SK-N-SH (cell line): ENCODE data around the gene C4orf33. TPM values are rescaled to one million over a fixed set of nuclear protein-coding genes. Genes with fewer than 3 reads are reported as not detected.

Experiments used
- CTCF ChIA-PET: fragments of 300-600, 350-600 bp; formaldehyde crosslinking; extraction: SDS; loops from one replicate; lab custom pipeline; 2021; lab: Yijun Ruan, JAX
- POLR2A ChIA-PET: fragments of 350-600 bp; sonication (Branson Sonifier 250); formaldehyde crosslinking; extraction: SDS; loops from one replicate; lab custom pipeline; 2020; ENCODE audit warnings: antibody characterized with exemption, inconsistent platforms; lab: Yijun Ruan, JAX
- DNase-seq: peaks from one replicate; pipeline ENCODE4 v3.0.0; 2012
- H2AFZ ChIP-seq: fragments of 200-600 bp; sonication (generic); 2 replicates; pipeline ENCODE4 v1.8.1; 2016; ENCODE audit warnings: antibody characterized with exemption, mild to moderate bottlenecking, low read depth
- H3F3A ChIP-seq: fragments of 200-600 bp; sonication (generic); replicated peaks from 2 replicates; pipeline ENCODE3; 2016; ENCODE audit warnings: antibody characterized with exemption, mild to moderate bottlenecking; ENCODE audit not compliant: insufficient read depth
- H3K27ac ChIP-seq, 2 experiments: fragments of 200-500 bp in 1 of 2; fragments of 200-600 bp in 1 of 2; sonication (Bioruptor generic) in 1 of 2; sonication (generic), shearing (Covaris generic) in 1 of 2; 2 replicates each; pipeline versions ENCODE4 v1.5.1 to v1.6.1; 2014 to 2016; ENCODE audit warnings: low read depth in 2 of 2, inconsistent platforms in 1 of 2, low read length in 1 of 2, mild to moderate bottlenecking in 1 of 2, mixed read lengths in 1 of 2
- H3K27me3 ChIP-seq: fragments of 200-600 bp; sonication (generic), shearing (Covaris generic); 2 replicates; pipeline ENCODE4 v1.6.1; 2016; ENCODE audit warnings: mixed run types; ENCODE audit not compliant: insufficient read depth
- H3K36me3 ChIP-seq, 2 experiments: fragments of 200-500 bp in 1 of 2; fragments of 200-600 bp in 1 of 2; sonication (Bioruptor generic) in 1 of 2; sonication (generic) in 1 of 2; replicated peaks in 1 of 2; 2 replicates each; pipeline versions ENCODE3 to v1.5.1; 2014 to 2016; ENCODE audit warnings: low read length in 1 of 2, mild to moderate bottlenecking in 1 of 2; ENCODE audit not compliant: insufficient read depth in 2 of 2, control insufficient read depth in 1 of 2
- H3K4me1 ChIP-seq, 2 experiments: fragments of 200-500 bp in 1 of 2; fragments of 200-600 bp in 1 of 2; sonication (Bioruptor generic) in 1 of 2; sonication (generic), shearing (Covaris generic) in 1 of 2; 2 replicates each; pipeline versions ENCODE4 v1.5.1 to v1.6.1; 2014 to 2016; ENCODE audit warnings: low read depth in 1 of 2, low read length in 1 of 2, mixed run types in 1 of 2; ENCODE audit not compliant: insufficient read depth in 2 of 2, control insufficient read depth in 1 of 2
- H3K4me2 ChIP-seq: fragments of 200-600 bp; sonication (generic), shearing (Covaris generic); 2 replicates; pipeline ENCODE4 v1.6.1; 2017; ENCODE audit warnings: mixed run types
- H3K4me3 ChIP-seq, 2 experiments: fragments of 200-500 bp in 1 of 2; fragments of 200-600 bp in 1 of 2; sonication (Bioruptor generic) in 1 of 2; sonication (generic), shearing (Covaris generic) in 1 of 2; 2 replicates each; pipeline versions ENCODE4 v1.5.1 to v1.8.1; 2014 to 2016; ENCODE audit warnings: low read depth in 2 of 2, inconsistent platforms in 1 of 2, low read length in 1 of 2, mild to moderate bottlenecking in 1 of 2, mixed read lengths in 1 of 2, moderate library complexity in 1 of 2
- H3K79me2 ChIP-seq: fragments of 200-600 bp; sonication (generic); 2 replicates; pipeline ENCODE4 v1.8.1; 2017; ENCODE audit warnings: mild to moderate bottlenecking; ENCODE audit not compliant: insufficient read depth
- H3K9ac ChIP-seq: fragments of 200-600 bp; sonication (generic); 2 replicates; pipeline ENCODE4 v1.6.1; 2017; ENCODE audit warnings: mixed run types
- H3K9me2 ChIP-seq: fragments of 200-600 bp; sonication (generic); 2 replicates; pipeline ENCODE4 v1.6.1; 2017; ENCODE audit warnings: mixed run types
- H3K9me3 ChIP-seq: fragments of 200-600 bp; sonication (generic); 2 replicates; pipeline ENCODE4 v1.6.1; 2017; ENCODE audit warnings: mixed run types, mild to moderate bottlenecking, moderate library complexity
- H4K20me1 ChIP-seq: fragments of 200-600 bp; sonication (generic); 2 replicates; pipeline ENCODE4 v1.6.1; 2017; ENCODE audit warnings: mild to moderate bottlenecking, mixed run types; ENCODE audit not compliant: insufficient read depth
- CHD2 ChIP-seq: fragments of 150-350 bp; IDR thresholded peaks from 2 replicates; pipeline ENCODE4 v1.6.1; 2018; ENCODE audit warnings: low read length; ENCODE audit not compliant: partially characterized antibody
- CTCF ChIP-seq: fragments of 200-600 bp; sonication (generic); IDR thresholded peaks from 2 replicates; pipeline ENCODE4 v1.6.1; 2017; ENCODE audit warnings: antibody characterized with exemption, mild to moderate bottlenecking, moderate library complexity
- FOXJ3 ChIP-seq: sonication (generic); formaldehyde crosslinking; IDR thresholded peaks from 2 replicates; pipeline ENCODE4 v1.5.1; 2020; ENCODE audit warnings: mild to moderate bottlenecking, missing genetic modification reagents
- GABPA ChIP-seq: IDR thresholded peaks from 2 replicates; pipeline ENCODE4 v1.4.0; 2012; ENCODE audit warnings: low read depth, mild to moderate bottlenecking
- GATA2 ChIP-seq: sonication (generic); formaldehyde crosslinking; IDR thresholded peaks from 2 replicates; pipeline ENCODE4 v1.5.0; 2020; ENCODE audit warnings: mild to moderate bottlenecking, missing genetic modification reagents
- IRF3 ChIP-seq: fragments of 150-350 bp; IDR thresholded peaks from 2 replicates; pipeline ENCODE4 v1.6.1; 2016; ENCODE audit warnings: mild to moderate bottlenecking, low read depth, low read length
- MAX ChIP-seq: IDR thresholded peaks from 2 replicates; pipeline ENCODE4 v1.4.0; 2012; ENCODE audit warnings: low read depth
- POLR2AphosphoS5 ChIP-seq: IDR thresholded peaks from 2 replicates; pipeline ENCODE4 v1.6.1; 2012; ENCODE audit warnings: low read depth, low read length
- RAD21 ChIP-seq: IDR thresholded peaks from 2 replicates; pipeline ENCODE4 v1.6.1; 2012; ENCODE audit warnings: mild to moderate bottlenecking, low read length
- RCOR1 ChIP-seq: fragments of 150-350 bp; IDR thresholded peaks from 2 replicates; pipeline ENCODE4 v1.6.1; 2017; ENCODE audit warnings: antibody characterized with exemption, low read length
- REST ChIP-seq: IDR thresholded peaks from 2 replicates; pipeline ENCODE4 v1.6.1; 2012; ENCODE audit warnings: mild to moderate bottlenecking, low read depth, low read length, moderate library complexity
- RFX5 ChIP-seq: IDR thresholded peaks from 2 replicates; pipeline ENCODE4 v1.6.1; 2012; ENCODE audit warnings: mild to moderate bottlenecking, improper control_type of control experiment, low read length
- RXRA ChIP-seq: IDR thresholded peaks from 2 replicates; pipeline ENCODE4 v1.4.0; 2012; ENCODE audit warnings: low read depth, mild to moderate bottlenecking, borderline replicate concordance
- SIN3A ChIP-seq: IDR thresholded peaks from 2 replicates; pipeline ENCODE4 v1.6.1; 2012; ENCODE audit warnings: low read depth, mild to moderate bottlenecking, low read length, moderate library complexity, borderline replicate concordance
- SMC3 ChIP-seq: IDR thresholded peaks from 2 replicates; pipeline ENCODE4 v1.6.1; 2012; ENCODE audit warnings: low read depth, low read length, improper control_type of control experiment
- TCF12 ChIP-seq: IDR thresholded peaks from 2 replicates; pipeline ENCODE4 v1.4.0; 2012
- USF1 ChIP-seq: IDR thresholded peaks from 2 replicates; pipeline ENCODE4 v1.4.0; 2012; ENCODE audit warnings: low read depth, borderline replicate concordance
- USF2 ChIP-seq: fragments of 150-350 bp; IDR thresholded peaks from 2 replicates; pipeline ENCODE4 v1.6.1; 2017; ENCODE audit warnings: antibody characterized with exemption, low read length, low read depth, borderline replicate concordance
- YY1 ChIP-seq: IDR thresholded peaks from 2 replicates; pipeline ENCODE4 v1.4.0; 2012; ENCODE audit warnings: low read depth, mild to moderate bottlenecking
- ZBTB33 ChIP-seq: IDR thresholded peaks from 2 replicates; pipeline ENCODE4 v1.4.0; 2012; ENCODE audit warnings: low read depth, borderline replicate concordance
- polyA plus RNA-seq, 3 experiments: library from polyadenylated mRNA; depleted of rRNA; stranded (reverse); fragments of >200 nt; gene quantifications; 2 replicates each; pipeline ENCODE4 v1.2.3, GENCODE V29; 2012

Gene C4orf33
- polyA plus RNA-seq, 1 of the 3 experiments (the other 2 are of a cell fraction), result 3.3 TPM

GRCh38 chr4:129080129-129080528, 15.8 kb upstream of the C4orf33 start:
- Histone ChIP-seq H3K9me2 (no peaks in the 10 kb centered on the region), H3K36me3 (peaks cover 5 to 29% of the 10 kb centered on the region in 2 experiments), H3K9ac (no peak overlapping the region), H2AFZ (no peak overlapping the region), H3K9me3 (0 out of 2 replicates have a peak, but pooled peaks cover 6% of the 10 kb centered on the region), H4K20me1 (no peaks in the 10 kb centered on the region), H3K4me3 (no peak overlapping the region), H3K27ac (no peak overlapping the region), H3K4me1 (no peaks in the 10 kb centered on the region; a peak in 1 of 4 replicates), H3F3A (no peaks in the 10 kb centered on the region), H3K4me2 (no peak overlapping the region), H3K27me3 (no peaks in the 10 kb centered on the region), H3K79me2 (peaks cover 35% of the 10 kb centered on the region)
- CTCF ChIA-PET, result no interaction called here
- DNase-seq, result no peak
- TF ChIP-seq GATA2 (CRISPR knock-in tag), result no peak
- TF ChIP-seq MAX, result no peak
- TF ChIP-seq POLR2AphosphoS5, result no peak
- TF ChIP-seq REST, result no peak
- no peak for TF ChIP-seq CHD2
- TF ChIP-seq IRF3, result no peak
- no peak for TF ChIP-seq ZBTB33
- no peak for TF ChIP-seq GABPA
- no peak for TF ChIP-seq RAD21
- no peak for TF ChIP-seq TCF12
- no peak for TF ChIP-seq CTCF
- TF ChIP-seq SIN3A, result no peak
- no peak for TF ChIP-seq RXRA
- no peak for TF ChIP-seq FOXJ3
- TF ChIP-seq USF2, result no peak
- TF ChIP-seq YY1, result no peak
- no peak for TF ChIP-seq RCOR1
- TF ChIP-seq SMC3, result no peak
- no peak for TF ChIP-seq USF1
- TF ChIP-seq RFX5, result no peak
- POLR2A ChIA-PET, result no interaction called here
